ENCODE data around the gene DCUN1D3. TPM values are rescaled to one million over a fixed set of nuclear protein-coding genes. Genes with fewer than 3 reads are reported as not detected.

DCUN1D3 gene
- total RNA-seq, 4 donors from 2014 or later = 18.3 to 37.4 (median 27.8) TPM

- Histone ChIP-seq H3K27ac (replicated peaks in 1 of 4) (no peak overlapping the region), H3K36me3 (no peaks in the 10 kb centered on the region), H3K27me3 (no peaks in the 10 kb centered on the region), H3K4me3 (no peak overlapping the region), H3K9me3 (no peaks in the 10 kb centered on the region), H3K4me1 (no peaks in the 10 kb centered on the region)
- no peak for DNase-seq (ENCODE audit: extremely low spot score)
- TF ChIP-seq POLR2AphosphoS5 (IDR thresholded peaks at IDR 0.05) (no peak), POLR2A (IDR thresholded peaks at IDR 0.05; ENCODE audit: low read depth) (no peak)
- intact Hi-C loops (cut with DNase I) = loop anchor here (10.0 kb wide), 2 partner anchors 95 to 135 kb away; no protein-coding TSS in a partner anchor
These were observed 39.5 kb upstream of the DCUN1D3 start for GRCh38 chr16:20939611-20940010.

GRCh38 chr16:20938426-20938825 lies 38.3 kb upstream of the DCUN1D3 start:
- no peak for TF ChIP-seq EP300 (IDR thresholded peaks at IDR 0.05)
- no peak for TF ChIP-seq POLR2AphosphoS5 (IDR thresholded peaks at IDR 0.05)
- TF ChIP-seq POLR2A (IDR thresholded peaks at IDR 0.05; ENCODE audit: low read depth) = no peak
- TF ChIP-seq CTCF (IDR thresholded peaks at IDR 0.05) = no peak
- H3K27ac ChIP-seq (replicated peaks in 1 of 4) = no peak overlapping the region
- no peaks in the 10 kb centered on the region for H3K9me3 ChIP-seq
- no peak for DNase-seq (ENCODE audit: extremely low spot score)
- 34% methylated on average over 2 of the region's 2 CpGs for WGBS
- H3K4me1 ChIP-seq = no peaks in the 10 kb centered on the region
- intact Hi-C loops (cut with DNase I) = loop anchor here (10.0 kb wide), 1 partner anchor 136 kb away; no protein-coding TSS in a partner anchor
- no peak overlapping the region for H3K4me3 ChIP-seq
- no peaks in the 10 kb centered on the region for H3K36me3 ChIP-seq
- no peaks in the 10 kb centered on the region for H3K27me3 ChIP-seq

DNA sequence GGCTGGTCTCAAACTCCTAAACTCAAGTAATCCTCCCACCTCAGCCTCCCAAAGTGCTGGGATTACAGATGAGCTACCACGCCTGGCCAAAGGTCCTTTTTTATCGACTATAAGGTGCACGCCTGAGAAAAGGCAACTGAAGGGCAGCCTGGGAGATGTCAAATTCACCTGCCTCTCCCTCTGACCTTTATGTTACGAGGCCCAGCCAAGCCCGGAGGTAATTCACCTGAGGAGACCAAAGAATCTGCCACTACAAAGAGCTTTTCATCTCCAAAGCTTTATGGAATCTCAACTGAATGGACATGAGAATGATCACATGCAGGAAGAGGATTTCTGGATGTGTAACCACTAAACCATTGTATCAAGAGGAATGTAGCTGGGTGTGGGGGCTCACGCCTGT lies 37.6 kb upstream of the DCUN1D3 start:
- WGBS = 87% methylated on average over 6 of the region's 6 CpGs
- intact Hi-C loops (cut with DNase I) = loop anchor here (10.0 kb wide), 1 partner anchor 137 kb away; no protein-coding TSS in a partner anchor

DNA sequence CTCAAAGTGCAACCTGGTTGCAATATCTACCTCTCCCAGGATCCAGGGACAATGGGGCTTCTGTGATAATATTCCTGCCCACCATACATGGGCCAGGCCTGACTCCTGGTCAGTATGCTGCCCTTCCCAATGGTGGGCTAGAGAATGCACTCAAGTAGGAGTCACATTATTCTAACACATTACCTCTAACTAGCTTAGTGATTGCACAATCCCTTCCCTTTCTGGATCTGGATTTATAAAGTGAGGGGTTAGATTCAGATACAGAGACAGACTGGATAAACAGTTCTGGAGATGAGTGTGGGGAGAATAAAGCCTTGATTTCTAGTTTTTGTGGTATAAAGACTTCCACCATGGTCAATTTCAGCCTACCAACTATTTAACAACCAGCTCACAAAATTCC lies 33.4 kb upstream of the DCUN1D3 start:
- no peak for DNase-seq (ENCODE audit: extremely low spot score)
- H3K27me3 ChIP-seq = no peaks in the 10 kb centered on the region
- H3K4me3 ChIP-seq = no peak overlapping the region
- no peaks in the 10 kb centered on the region for H3K9me3 ChIP-seq
- TF ChIP-seq POLR2A (IDR thresholded peaks at IDR 0.05; ENCODE audit: low read depth) (no peak), POLR2AphosphoS5 (IDR thresholded peaks at IDR 0.05) (no peak), EP300 (IDR thresholded peaks at IDR 0.05) (no peak), CTCF (IDR thresholded peaks at IDR 0.05) (no peak)
- intact Hi-C loops (cut with DNase I) = loop anchor here (10.0 kb wide), 1 partner anchor 141 kb away; no protein-coding TSS in a partner anchor
- H3K36me3 ChIP-seq = no peaks in the 10 kb centered on the region
- H3K27ac ChIP-seq (replicated peaks in 1 of 4) = no peak overlapping the region
- peaks cover 0 to 20% (median 12%) of the 10 kb centered on the region in 4 donors for H3K4me1 ChIP-seq

More for the DNA sequence above, 37.6 kb upstream of the DCUN1D3 start:
- no peak for TF ChIP-seq POLR2A (IDR thresholded peaks at IDR 0.05; ENCODE audit: low read depth)
- TF ChIP-seq EP300 (IDR thresholded peaks at IDR 0.05) = no peak
- no peak for TF ChIP-seq POLR2AphosphoS5 (IDR thresholded peaks at IDR 0.05)
- no peak for TF ChIP-seq CTCF (IDR thresholded peaks at IDR 0.05)
- Histone ChIP-seq H3K4me1 (no peaks in the 10 kb centered on the region), H3K4me3 (no peak overlapping the region), H3K27me3 (no peaks in the 10 kb centered on the region), H3K27ac (replicated peaks in 1 of 4) (no peak overlapping the region), H3K36me3 (no peaks in the 10 kb centered on the region), H3K9me3 (no peaks in the 10 kb centered on the region)
- no peak for DNase-seq (ENCODE audit: extremely low spot score)

GRCh38 chr16:20931066-20931600 lies 31.0 kb upstream of the DCUN1D3 start:
- intact Hi-C loops (cut with DNase I) = loop anchor here (10.0 kb wide), 1 partner anchor 144 kb away; no protein-coding TSS in a partner anchor
- no peak for TF ChIP-seq POLR2A (IDR thresholded peaks at IDR 0.05; ENCODE audit: low read depth)
- no peak for TF ChIP-seq EP300 (IDR thresholded peaks at IDR 0.05)
- TF ChIP-seq CTCF (IDR thresholded peaks at IDR 0.05) = no peak
- TF ChIP-seq POLR2AphosphoS5 (IDR thresholded peaks at IDR 0.05) = no peak
- WGBS = 85% methylated on average over 5 of the region's 5 CpGs
- Histone ChIP-seq H3K36me3 (no peaks in the 10 kb centered on the region), H3K27me3 (no peaks in the 10 kb centered on the region), H3K4me1 (peaks cover 0 to 20% (median 12%) of the 10 kb centered on the region in 4 donors), H3K27ac (replicated peaks in 1 of 4) (peak overlapping the region; percentile 54 to 70 (median 60)), H3K9me3 (no peaks in the 10 kb centered on the region), H3K4me3 (no peak overlapping the region)
- DNase-seq (ENCODE audit: extremely low spot score) = no peak

All from esophagus muscularis mucosa (tissue), 4 donors.